ENCODE data around the gene NPC2.
A peak's percentile ranks its signal among the peaks of the same experiment; 100 is the strongest.

NPC2 gene

DNA sequence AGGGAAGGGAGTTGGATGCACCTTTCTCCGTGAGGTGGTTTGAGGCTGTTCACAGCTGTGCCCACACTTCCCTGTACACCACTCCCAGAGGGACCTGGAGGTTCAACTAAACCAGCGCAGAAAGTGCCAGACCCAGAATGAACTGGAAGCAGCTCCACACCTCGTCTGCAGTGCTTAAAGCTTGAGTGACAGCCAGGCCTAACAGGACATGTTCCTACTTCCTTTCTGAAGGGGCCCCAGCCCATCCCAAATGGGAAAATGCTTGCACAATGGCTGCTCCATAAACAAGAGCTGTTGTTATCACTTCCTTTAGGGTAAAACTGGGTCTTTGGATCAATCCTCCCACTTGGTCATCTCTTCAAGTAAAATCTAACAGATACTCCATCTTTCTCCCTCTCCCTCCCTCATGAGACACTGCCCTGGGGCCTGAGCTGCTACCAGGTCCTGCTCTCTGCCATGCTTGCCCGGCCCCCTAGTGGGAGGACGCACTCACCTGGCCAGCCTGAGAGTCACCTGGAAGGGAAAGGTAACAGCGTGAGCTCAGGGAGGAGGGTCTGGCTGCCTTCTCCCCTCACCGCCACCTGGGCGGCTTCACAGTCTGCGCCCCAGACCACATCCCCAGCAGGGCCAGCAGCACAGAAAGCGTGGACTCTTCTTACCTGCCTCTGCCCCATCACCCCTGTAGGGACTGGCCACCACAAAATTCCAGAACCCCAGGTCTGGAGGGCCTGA lies 33.9 kb upstream of the NPC2 start:
- TF ChIP-seq, protein P1, sequence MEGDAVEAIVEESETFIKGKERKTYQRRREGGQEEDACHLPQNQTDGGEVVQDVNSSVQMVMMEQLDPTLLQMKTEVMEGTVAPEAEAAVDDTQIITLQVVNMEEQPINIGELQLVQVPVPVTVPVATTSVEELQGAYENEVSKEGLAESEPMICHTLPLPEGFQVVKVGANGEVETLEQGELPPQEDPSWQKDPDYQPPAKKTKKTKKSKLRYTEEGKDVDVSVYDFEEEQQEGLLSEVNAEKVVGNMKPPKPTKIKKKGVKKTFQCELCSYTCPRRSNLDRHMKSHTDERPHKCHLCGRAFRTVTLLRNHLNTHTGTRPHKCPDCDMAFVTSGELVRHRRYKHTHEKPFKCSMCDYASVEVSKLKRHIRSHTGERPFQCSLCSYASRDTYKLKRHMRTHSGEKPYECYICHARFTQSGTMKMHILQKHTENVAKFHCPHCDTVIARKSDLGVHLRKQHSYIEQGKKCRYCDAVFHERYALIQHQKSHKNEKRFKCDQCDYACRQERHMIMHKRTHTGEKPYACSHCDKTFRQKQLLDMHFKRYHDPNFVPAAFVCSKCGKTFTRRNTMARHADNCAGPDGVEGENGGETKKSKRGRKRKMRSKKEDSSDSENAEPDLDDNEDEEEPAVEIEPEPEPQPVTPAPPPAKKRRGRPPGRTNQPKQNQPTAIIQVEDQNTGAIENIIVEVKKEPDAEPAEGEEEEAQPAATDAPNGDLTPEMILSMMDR (conservative IDR thresholded peaks at IDR 0.05; ENCODE audit: low read length): no peak
- no peak overlapping the region for H3K4me3 ChIP-seq (ENCODE audit: low read length)
- DNase-seq (ENCODE audit: low read depth): no peak

DNA sequence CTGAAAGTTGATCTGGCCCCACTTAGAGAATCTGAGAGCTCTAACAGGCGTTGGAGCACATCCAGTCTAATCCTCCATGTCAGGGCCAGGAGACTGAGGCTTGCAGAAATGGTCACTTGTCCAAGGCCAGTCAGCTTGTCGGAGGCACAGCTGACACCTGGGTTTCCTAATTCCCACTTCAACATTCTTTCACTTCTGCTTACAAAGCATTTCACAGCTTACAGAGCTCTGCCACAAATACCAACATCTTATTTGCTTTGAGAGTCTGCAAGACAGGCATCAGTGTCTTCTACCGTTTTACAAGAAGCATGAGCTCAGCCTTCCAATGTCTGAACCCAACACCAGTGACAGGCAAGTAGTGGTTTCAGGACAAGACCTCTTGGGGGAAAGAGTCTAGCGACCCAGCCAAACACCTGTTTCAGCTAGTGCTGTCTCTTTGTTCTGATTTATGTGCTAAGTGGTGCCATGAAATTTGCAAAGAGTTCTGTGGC lies 32.3 kb upstream of the NPC2 start:
- TF ChIP-seq, protein P1 (conservative IDR thresholded peaks at IDR 0.05; ENCODE audit: low read length): no peak
- DNase-seq (ENCODE audit: low read depth): no peak
- H3K4me3 ChIP-seq (ENCODE audit: low read length): no peak overlapping the region

DNA sequence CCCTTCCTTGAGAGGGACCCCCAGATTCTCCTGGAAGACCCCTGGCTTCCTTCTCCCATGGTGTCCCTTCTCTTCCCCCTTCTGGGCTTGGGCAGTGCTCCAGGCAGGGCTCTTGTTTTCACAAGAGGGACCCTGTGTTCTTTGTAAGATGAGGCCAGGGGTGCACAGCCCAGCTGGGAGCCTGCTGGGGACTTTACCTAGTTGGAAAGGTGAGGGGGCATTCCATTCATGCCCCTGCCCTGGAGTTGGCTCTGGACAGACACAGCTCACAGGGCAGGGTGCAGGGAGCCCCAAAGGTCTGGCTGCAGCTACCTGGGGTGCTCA lies 31.7 kb upstream of the NPC2 start:
- DNase-seq (ENCODE audit: low read depth): no peak
- TF ChIP-seq, protein P1 (conservative IDR thresholded peaks at IDR 0.05; ENCODE audit: low read length): no peak
- H3K4me3 ChIP-seq (ENCODE audit: low read length): no peak overlapping the region

DNA sequence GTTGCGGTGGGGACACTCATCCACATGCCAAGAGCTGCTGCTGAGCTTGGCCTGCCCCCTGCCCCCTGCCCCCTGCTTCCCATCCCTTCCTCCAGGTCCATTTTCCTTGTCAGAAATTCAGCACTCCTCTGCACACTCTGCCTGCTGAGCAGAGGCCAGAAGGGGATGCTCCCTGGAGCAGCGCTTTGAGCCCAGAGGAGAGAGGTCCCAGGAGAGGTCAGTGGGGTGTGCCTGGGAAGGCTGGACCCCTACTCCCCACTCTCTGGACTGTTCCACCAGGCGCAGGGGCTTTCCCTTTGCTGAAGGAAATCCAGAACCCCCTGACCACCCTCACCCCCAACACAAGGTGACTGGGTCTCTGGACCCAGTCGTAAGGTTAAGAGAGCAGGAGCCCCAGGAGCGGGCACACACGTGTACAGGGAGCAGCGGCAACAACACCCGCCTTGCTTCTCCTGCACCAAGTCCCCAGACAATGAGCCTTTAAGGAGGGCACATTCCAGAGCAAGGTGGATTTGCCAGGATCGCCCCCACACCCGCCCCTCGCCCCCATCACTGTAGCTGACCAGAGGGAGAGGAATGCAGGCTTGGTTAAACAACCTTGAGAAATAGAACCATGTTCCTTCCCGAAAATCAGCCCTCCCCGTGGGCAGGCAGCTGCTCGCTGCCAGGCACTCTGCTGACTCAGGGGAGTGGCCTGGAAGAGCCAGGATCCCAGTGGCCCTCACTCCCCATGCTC lies 31.1 kb upstream of the NPC2 start:
- DNase-seq (ENCODE audit: low read depth): peak; percentile 57
- TF ChIP-seq, protein P1 (conservative IDR thresholded peaks at IDR 0.05; ENCODE audit: low read length): no peak
- H3K4me3 ChIP-seq (ENCODE audit: low read length): no peak overlapping the region

DNA sequence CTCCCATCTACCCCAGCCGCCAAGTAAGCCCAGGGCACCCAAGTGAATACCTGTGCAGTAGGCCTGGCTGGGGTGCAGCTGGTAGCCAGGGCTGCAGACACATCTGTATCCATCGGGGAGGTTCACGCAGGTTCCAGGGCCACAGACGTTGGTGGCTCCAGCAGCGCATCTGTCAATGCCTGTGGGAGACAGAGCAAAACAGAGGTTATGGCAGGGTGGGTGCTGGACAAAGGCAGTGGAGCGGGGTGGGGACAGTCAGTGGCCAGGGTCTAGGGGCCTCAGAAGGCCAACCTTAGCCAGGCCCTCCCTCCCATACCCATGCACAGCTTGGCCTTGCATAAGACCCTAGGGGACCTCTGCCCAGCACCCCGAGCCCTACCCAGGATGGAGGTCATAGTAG lies 29.6 kb upstream of the NPC2 start:
- TF ChIP-seq, protein P1 (conservative IDR thresholded peaks at IDR 0.05; ENCODE audit: low read length): no peak
- no peak for DNase-seq (ENCODE audit: low read depth)
- H3K4me3 ChIP-seq (ENCODE audit: low read length): no peak overlapping the region

DNA sequence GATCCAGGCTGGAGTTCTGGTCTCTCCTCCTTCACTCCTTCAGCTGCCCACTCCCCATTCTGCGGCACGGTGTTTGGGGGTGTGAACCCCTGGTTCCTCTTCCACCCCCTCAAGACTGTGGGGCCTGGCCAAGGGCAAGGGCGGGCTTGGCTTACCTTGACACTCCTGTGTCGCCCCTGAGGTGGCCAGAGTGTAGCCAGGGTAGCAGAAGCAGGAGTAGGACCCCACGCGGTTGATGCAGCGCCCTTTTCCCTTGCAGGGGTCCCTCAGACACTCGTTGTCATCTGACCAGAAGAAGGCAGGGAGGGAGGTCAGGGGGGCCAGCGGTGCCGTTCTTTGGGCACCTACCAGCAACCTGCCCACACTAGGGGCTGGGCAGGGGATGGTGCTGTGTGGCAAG lies 28.7 kb upstream of the NPC2 start:
- DNase-seq (ENCODE audit: low read depth): no peak
- H3K4me3 ChIP-seq (ENCODE audit: low read length): no peak overlapping the region

More for the DNA sequence above, 28.7 kb upstream of the NPC2 start:
- TF ChIP-seq, protein P1 (conservative IDR thresholded peaks at IDR 0.05; ENCODE audit: low read length): no peak
